OCI-LY7 (cell line): ENCODE measurements around the gene PLCE1.

ENCODE experiments used
- EZH2phosphoT487 ChIP-seq: fragments of 200-600 bp; sonication (generic); IDR thresholded peaks from 2 replicates; pipeline ENCODE4 v1.6.1; 2018; ENCODE audit warnings: low read depth, borderline replicate concordance, mild to moderate bottlenecking, mixed run types, antibody characterized with exemption, low read length, moderate library complexity, mixed read lengths
- TF ChIP-seq, protein P1 (sequence below): fragments of 200-600 bp; sonication (generic); conservative IDR thresholded peaks from 2 replicates; pipeline ENCODE4 v1.5.1; 2014; ENCODE audit warnings: mild to moderate bottlenecking, antibody characterized with exemption, low read length, moderate library complexity, mixed read lengths

DNA sequence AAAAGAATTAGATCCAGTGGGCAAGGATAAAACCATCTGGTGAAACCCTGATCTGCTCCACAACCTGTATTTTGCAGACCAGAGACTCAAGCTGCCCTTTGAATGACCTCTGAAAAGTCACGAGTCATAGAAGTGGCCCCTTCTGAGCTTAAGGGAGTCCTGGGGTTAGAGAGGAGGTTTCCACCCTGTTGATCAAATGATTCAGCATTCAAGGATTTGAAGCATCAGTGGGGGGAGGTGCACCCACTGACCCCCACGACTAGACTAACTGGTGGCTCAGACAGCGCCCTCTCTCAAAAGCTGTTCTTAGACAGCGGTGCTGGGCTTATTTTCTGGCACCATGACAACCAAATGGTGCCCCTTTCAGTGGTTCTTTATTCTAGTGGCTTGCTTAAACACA lies 44.3 kb downstream of the PLCE1 start:
- TF ChIP-seq, protein P1, sequence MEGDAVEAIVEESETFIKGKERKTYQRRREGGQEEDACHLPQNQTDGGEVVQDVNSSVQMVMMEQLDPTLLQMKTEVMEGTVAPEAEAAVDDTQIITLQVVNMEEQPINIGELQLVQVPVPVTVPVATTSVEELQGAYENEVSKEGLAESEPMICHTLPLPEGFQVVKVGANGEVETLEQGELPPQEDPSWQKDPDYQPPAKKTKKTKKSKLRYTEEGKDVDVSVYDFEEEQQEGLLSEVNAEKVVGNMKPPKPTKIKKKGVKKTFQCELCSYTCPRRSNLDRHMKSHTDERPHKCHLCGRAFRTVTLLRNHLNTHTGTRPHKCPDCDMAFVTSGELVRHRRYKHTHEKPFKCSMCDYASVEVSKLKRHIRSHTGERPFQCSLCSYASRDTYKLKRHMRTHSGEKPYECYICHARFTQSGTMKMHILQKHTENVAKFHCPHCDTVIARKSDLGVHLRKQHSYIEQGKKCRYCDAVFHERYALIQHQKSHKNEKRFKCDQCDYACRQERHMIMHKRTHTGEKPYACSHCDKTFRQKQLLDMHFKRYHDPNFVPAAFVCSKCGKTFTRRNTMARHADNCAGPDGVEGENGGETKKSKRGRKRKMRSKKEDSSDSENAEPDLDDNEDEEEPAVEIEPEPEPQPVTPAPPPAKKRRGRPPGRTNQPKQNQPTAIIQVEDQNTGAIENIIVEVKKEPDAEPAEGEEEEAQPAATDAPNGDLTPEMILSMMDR: no peak
- no peak for TF ChIP-seq EZH2phosphoT487
